Panc1 (cell line): Measurements from ENCODE around the gene RNF128. TPM values are rescaled to one million over a fixed set of nuclear protein-coding genes. Genes with fewer than 3 reads are reported as not detected.
A peak's percentile ranks its signal among the peaks of the same experiment; 100 is the strongest.

ENCODE experiments used
- ATAC-seq: fragments of 200-7000 bp; cut with Tn5 transposase; 2 replicates; pipeline ENCODE4 v1.9.1; 2020; ENCODE audit warnings: mild to moderate bottlenecking, moderate library complexity
- BruUV-seq: library from RNA; stranded (reverse); fragments of 400-500 nt; replicated peaks from 2 replicates; lab custom pipeline; 2021; lab: Mats Ljungman, UMichigan
- CTCF ChIA-PET: fragments of 300-600 bp; sonication (Branson Sonifier 250); formaldehyde crosslinking; loops from one replicate; lab custom pipeline; 2022; ENCODE audit warnings: antibody characterized with exemption; lab: Charles Lee
- POLR2A ChIA-PET: fragments of 300-600 bp; sonication (Branson Sonifier 250); formaldehyde crosslinking; loops from one replicate; lab custom pipeline; 2022; ENCODE audit warnings: antibody characterized with exemption; lab: Charles Lee
- DNase-seq: peaks from one replicate; pipeline ENCODE4 v3.0.0-alpha.2; 2010; ENCODE audit warnings: low read depth, low spot score
- H3K27ac ChIP-seq: 2 replicates; pipeline ENCODE4 v1.5.1; 2011; ENCODE audit warnings: mild to moderate bottlenecking, low read length, inconsistent platforms
- H3K27me3 ChIP-seq: fragments of 200-500 bp; sonication (Bioruptor generic); 2 replicates; pipeline ENCODE4 v1.6.0; 2014; ENCODE audit warnings: low read length, inconsistent platforms; ENCODE audit not compliant: control insufficient read depth, insufficient read depth
- H3K36me3 ChIP-seq: fragments of 200-500 bp; sonication (Bioruptor generic); 2 replicates; pipeline ENCODE4 v1.5.1; 2014; ENCODE audit warnings: inconsistent platforms, mild to moderate bottlenecking, low read length, moderate library complexity; ENCODE audit not compliant: control insufficient read depth, insufficient read depth
- H3K4me1 ChIP-seq: 2 replicates; pipeline ENCODE4 v1.5.1; 2011; ENCODE audit warnings: inconsistent platforms, mild to moderate bottlenecking, low read length, moderate library complexity; ENCODE audit not compliant: control insufficient read depth, insufficient read depth
- H3K4me3 ChIP-seq, 2 experiments: 2 replicates each; pipeline ENCODE4 v1.5.1; 2011 to 2012; ENCODE audit warnings: low read depth in 2 of 2, low read length in 2 of 2, mild to moderate bottlenecking in 2 of 2, inconsistent platforms in 1 of 2, moderate library complexity in 1 of 2
- H3K9me3 ChIP-seq: fragments of 200-500 bp; sonication (Bioruptor generic); 2 replicates; pipeline ENCODE4 v1.5.1; 2014; ENCODE audit warnings: low read depth, mild to moderate bottlenecking, inconsistent platforms, low read length, moderate library complexity; ENCODE audit not compliant: control insufficient read depth, insufficient read depth
- CTCF ChIP-seq: fragments of 450-650 bp; IDR thresholded peaks from 2 replicates; pipeline ENCODE4 v1.5.1; 2017; ENCODE audit warnings: mild to moderate bottlenecking
- POLR2AphosphoS5 ChIP-seq: IDR thresholded peaks from 2 replicates; pipeline ENCODE4 v1.6.1; 2012; ENCODE audit warnings: mild to moderate bottlenecking, low read depth, low read length, moderate library complexity
- REST ChIP-seq, 2 experiments: IDR thresholded peaks; 2 replicates each; pipeline ENCODE4 v1.6.1; 2011 to 2012; ENCODE audit warnings: low read depth in 2 of 2, control low read depth in 1 of 2, low read length in 1 of 2, mild to moderate bottlenecking in 1 of 2, moderate library complexity in 1 of 2; ENCODE audit not compliant: insufficient read depth in 1 of 2
- SIN3A ChIP-seq: IDR thresholded peaks from 2 replicates; pipeline ENCODE4 v1.6.1; 2012; ENCODE audit warnings: low read depth, mild to moderate bottlenecking, low read length, moderate library complexity, borderline replicate concordance; ENCODE audit not compliant: insufficient read depth
- TCF7L2 ChIP-seq: IDR thresholded peaks from 2 replicates; pipeline ENCODE4 v1.6.1; 2011; ENCODE audit warnings: mild to moderate bottlenecking, low read depth, low read length, inconsistent platforms
- in situ Hi-C: cut with HindIII; loops from 2 replicates; pipeline ENCODE4 v1.10.0; 2016; ENCODE audit warnings: low sequenced_read_pairs, low pct_unique_long_range_greater_than_20kb
- intact Hi-C: fragments of 100-400 bp; cut with micrococcal nuclease; formaldehyde crosslinking; loops from one replicate; pipeline ENCODE4 v1.10.0; 2022; ENCODE audit not compliant: unreplicated experiment
- total RNA-seq: library from RNA; stranded (reverse); gene quantifications from one replicate; pipeline ENCODE4 v1.2.1, GENCODE V29; 2021; ENCODE audit not compliant: unreplicated experiment

The RNF128 gene
- total RNA-seq, 1 experiment from 2014 or later = 5.0 TPM

GRCh38 chrX:106718709-106719108 is 7.8 kb upstream of the RNF128 start:
- no TSS peak for BruUV-seq
- ChIA-PET POLR2A (no interaction called here), CTCF (no interaction called here)
- TF ChIP-seq REST (IDR thresholded peaks at IDR 0.05; ENCODE audit: insufficient read depth in 1 of 2, low read depth in 2 of 2, low read length in 1 of 2) = no peak
- ATAC-seq (no peak), DNase-seq (no peak)
- Histone ChIP-seq H3K27ac (no peak overlapping the region), H3K36me3 (no peaks in the 10 kb centered on the region), H3K4me3 (no peak overlapping the region), H3K4me1 (no peaks in the 10 kb centered on the region), H3K27me3 (no peaks in the 10 kb centered on the region), H3K9me3 (no peaks in the 10 kb centered on the region)
- intact Hi-C loops (no loop called here), in situ Hi-C loops (no loop called here)

DNA sequence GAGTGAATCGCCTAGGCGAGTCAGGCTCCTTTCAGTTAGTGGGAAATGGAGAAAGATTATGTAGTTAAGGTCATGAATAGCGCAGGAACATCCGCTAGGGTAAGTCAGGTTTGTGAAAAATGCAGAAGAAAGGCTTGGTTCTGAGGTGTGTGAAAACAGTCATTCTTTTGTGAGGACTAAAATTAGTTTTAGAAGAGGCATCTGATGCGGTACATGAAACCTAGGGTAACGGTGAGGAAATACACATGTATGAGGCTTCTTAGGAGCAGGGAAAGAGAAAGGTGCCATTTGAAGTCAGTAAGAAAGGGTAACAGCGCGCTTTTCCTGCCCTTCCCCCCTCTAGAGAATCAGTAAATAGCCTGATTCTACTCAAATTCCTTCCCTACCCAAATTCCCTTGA is 570 bp upstream of the RNF128 start:
- no TSS peak for BruUV-seq
- ChIA-PET POLR2A (no interaction called here), CTCF (interaction anchor here (0.7 kb wide), 1 partner anchor 1371 kb away, joined by 4 read pairs; no protein-coding TSS in a partner anchor)
- peaks cover 4% of the 10 kb centered on the region; the same call in 1 of the 2 replicates for H3K27me3 ChIP-seq
- intact Hi-C loops (no loop called here), in situ Hi-C loops (no loop called here)
- H3K4me1 ChIP-seq = no peaks in the 10 kb centered on the region
- H3K4me3 ChIP-seq = peak overlapping the region; percentile 64
- no peaks in the 10 kb centered on the region for H3K9me3 ChIP-seq
- H3K36me3 ChIP-seq = no peaks in the 10 kb centered on the region
- TF ChIP-seq REST (IDR thresholded peaks at IDR 0.05; ENCODE audit: insufficient read depth in 1 of 2, low read depth in 2 of 2, low read length in 1 of 2) = no peak
- TF ChIP-seq POLR2AphosphoS5 = no peak
- no peak for TF ChIP-seq SIN3A
- no peak for TF ChIP-seq CTCF
- no peak for TF ChIP-seq TCF7L2
- DNase-seq (no peak), ATAC-seq (no peak)
- peak overlapping the region; percentile 18; the same call in 1 of the 2 replicates for H3K27ac ChIP-seq
